Gastroesophageal sphincter (tissue), 3 donors: Measurements from ENCODE around the gene GNG12.

Experiments used
- EP300 ChIP-seq: sonication (generic); formaldehyde crosslinking; IDR thresholded peaks from one replicate; pipeline ENCODE4 v1.6.1; 2017; ENCODE audit warnings: antibody characterized with exemption, mild to moderate bottlenecking
- POLR2A ChIP-seq, 2 donors: fragments of 450-650 bp; IDR thresholded peaks; one replicate each; pipeline ENCODE4 v1.6.1; 2017; ENCODE audit warnings: antibody characterized with exemption in 2 of 2, mild to moderate bottlenecking in 2 of 2, moderate library complexity in 1 of 2
- POLR2AphosphoS5 ChIP-seq: sonication (generic); formaldehyde crosslinking; IDR thresholded peaks from one replicate; pipeline ENCODE4 v1.6.1; 2017; ENCODE audit warnings: antibody characterized with exemption
- TF ChIP-seq, protein P1 (sequence below), 4 experiments: fragments of 200-600 bp in 2 of 4; fragments of 450-650 bp in 2 of 4; sonication (generic) in 1 of 4; IDR thresholded peaks; one replicate each; pipeline ENCODE4 v1.5.1; 2017 to 2019; ENCODE audit warnings: antibody characterized with exemption in 4 of 4, mild to moderate bottlenecking in 2 of 4, moderate library complexity in 2 of 4

DNA sequence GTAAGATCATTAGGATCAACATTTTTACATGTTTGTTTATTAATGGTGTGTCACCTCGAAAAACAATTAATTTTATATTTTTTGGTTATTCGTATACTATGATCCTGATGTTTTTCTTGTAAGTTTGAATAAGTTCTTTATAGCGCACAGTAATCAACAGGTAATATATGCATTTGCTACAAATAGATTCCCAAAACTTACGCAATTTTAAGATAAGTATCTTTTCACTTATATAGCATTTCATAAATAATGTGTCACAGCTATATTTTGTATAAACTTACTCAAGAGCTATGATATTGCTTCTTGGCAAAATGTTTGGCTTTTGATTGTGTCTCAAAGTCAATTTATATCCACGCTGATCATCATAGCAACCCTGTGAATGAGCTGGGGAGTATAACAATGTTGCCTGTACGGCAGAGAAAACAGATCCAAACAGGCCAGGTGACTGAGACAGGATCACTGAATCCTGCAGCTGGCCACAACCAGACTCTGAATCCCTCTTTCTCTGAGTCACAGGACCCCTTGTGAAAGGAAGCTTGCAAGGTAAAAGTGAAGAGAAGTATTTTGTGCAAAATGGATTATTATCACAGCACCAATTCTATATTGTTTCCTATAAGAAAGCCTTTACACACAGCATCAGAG, 48.6 kb downstream of the GNG12 start:
- TF ChIP-seq, protein P1, sequence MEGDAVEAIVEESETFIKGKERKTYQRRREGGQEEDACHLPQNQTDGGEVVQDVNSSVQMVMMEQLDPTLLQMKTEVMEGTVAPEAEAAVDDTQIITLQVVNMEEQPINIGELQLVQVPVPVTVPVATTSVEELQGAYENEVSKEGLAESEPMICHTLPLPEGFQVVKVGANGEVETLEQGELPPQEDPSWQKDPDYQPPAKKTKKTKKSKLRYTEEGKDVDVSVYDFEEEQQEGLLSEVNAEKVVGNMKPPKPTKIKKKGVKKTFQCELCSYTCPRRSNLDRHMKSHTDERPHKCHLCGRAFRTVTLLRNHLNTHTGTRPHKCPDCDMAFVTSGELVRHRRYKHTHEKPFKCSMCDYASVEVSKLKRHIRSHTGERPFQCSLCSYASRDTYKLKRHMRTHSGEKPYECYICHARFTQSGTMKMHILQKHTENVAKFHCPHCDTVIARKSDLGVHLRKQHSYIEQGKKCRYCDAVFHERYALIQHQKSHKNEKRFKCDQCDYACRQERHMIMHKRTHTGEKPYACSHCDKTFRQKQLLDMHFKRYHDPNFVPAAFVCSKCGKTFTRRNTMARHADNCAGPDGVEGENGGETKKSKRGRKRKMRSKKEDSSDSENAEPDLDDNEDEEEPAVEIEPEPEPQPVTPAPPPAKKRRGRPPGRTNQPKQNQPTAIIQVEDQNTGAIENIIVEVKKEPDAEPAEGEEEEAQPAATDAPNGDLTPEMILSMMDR (IDR thresholded peaks at IDR 0.05) = no peak
- TF ChIP-seq POLR2A (IDR thresholded peaks at IDR 0.05) (no peak), POLR2AphosphoS5 (no peak), EP300 (no peak)
